ENCODE results near the gene DYNLT2.

The DYNLT2 gene, protein sequence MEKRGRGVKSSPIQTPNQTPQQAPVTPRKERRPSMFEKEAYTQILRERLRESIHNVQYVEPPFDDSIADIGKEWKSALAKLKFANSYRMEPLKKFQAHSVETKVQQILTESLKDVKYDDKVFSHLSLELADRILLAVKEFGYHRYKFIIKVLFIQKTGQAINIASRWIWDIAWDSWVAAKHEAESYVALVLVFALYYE

DNA sequence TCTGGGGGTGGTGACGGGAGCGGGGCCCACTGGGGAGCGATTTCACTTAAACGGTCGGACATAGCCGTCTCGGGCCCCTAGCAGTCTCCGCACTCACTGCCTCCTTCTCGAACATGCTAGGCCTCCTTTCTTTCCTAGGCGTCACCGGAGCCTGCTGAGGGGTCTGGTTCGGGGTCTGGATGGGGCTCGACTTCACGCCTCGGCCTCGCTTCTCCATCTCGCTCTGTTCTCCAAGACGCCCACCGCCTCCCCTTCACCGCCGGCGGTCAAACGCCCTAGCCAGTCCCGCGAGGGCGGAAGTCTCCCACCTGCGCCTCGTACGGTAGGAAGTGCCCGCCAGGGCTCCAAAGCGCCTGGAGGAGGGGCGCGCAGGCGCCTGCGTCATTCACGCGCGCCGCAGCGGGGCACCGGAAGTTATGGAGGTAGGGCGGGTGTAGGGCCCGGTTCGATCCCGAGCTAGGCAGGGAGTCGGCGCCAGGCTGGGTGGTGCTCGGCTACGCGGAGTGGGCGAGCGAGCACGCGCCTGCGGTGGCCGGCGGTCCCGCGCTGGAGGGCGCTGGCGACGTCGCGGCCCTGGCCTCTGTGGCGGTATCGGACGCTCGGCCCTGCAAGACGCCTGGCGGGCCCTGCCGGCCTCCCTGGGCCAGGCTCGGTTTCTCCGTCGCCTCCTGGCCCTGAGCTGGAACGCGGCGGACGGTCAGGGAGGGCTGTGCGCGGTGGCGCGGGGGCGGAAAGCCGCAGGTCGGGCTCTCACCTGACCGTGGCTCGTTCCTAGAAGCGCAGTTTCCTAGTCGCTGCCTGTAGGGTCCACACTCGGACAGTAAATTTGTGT, at the start of gene DYNLT2, which contains the start of gene ERMARD:
Gene DYNLT2, minus strand, starts transcription at position 331 of the 832 bp plus-strand sequence. Its CDS starts 114 bp downstream, at position 217.
Gene ERMARD, plus strand, starts transcription at position 381 of the 832 bp plus-strand sequence. Its CDS starts 36 bp downstream, at position 417.
- intact Hi-C loops (cut with DNase I), result loop anchor here (1.0 to 2.0 kb wide), 2 partner anchors 29 to 802 kb away; partner anchors contain the start of gene PSMB1
- DNase-seq, result peak; percentile 83 to 97 (median 94)

DNA sequence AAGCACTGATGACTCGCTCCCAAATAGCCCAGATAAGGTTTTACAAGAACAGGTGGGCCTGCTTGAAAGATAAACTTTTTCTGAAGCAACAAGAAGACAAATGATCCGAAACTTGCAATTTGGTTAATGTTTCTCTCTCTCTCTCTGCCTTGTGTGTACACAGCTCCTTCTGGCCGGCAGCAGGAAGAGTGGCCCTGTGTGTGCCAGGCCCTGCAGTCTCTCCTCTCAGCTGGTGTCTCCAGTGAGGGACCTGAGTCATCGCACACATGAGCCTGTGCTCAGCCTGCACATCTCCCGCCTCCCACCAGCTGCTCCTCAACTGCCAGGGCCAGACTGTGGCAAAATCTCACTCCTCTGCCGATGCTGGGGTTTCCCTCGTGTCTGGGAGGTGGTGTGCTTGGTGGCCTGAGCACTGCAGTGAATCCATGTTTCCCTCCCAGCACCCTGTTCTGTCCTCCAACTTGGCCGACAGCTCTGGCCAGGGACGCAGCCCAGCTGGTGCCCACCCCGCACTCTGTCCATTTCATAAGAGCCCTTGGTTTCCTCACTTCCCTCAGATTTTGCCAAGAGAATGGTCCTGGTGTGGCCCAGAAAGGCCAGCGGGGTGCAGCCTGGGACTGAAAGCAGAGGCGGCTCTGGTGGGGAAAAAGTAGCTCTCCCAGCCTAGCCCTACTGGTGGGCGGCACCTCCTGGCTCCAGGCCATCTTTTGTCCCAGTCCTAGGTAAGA, 49.5 kb upstream of the DYNLT2 start:
- DNase-seq, result peak in 40 of 42 donors; percentile 33 to 89 (median 60)

DNA sequence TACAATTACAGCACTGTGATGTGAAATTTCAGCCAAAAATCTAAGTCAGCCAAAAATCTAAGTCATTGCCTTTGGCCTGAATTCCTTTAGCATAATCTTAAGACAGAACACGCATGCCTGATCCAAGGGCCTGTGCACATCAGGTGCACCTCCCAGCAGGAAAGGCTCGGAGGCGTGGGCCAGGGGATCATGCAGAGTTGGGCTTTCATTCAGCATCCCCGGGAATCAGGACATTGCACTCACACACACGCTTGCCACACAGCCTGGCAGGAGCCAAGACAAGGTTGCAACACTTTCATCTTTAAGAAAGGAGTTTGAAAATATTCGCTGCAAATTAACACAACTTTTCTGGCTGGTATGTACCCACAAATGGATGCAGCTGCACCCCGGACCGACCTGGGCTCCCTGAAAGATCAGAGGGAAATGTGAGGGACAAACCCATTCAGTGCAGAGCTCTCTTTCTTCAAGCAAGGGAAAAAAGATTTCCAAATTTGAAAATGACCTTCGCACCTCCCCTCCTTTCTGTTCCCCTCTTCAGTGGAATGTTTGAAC, 48.8 kb upstream of the DYNLT2 start:
- peak in 2 of 42 donors; percentile 6 to 42 for DNase-seq
- intact Hi-C loops (cut with DNase I), result no loop called here

More for the DNA sequence above, 49.5 kb upstream of the DYNLT2 start:
- intact Hi-C loops (cut with DNase I), result no loop called here

DNA sequence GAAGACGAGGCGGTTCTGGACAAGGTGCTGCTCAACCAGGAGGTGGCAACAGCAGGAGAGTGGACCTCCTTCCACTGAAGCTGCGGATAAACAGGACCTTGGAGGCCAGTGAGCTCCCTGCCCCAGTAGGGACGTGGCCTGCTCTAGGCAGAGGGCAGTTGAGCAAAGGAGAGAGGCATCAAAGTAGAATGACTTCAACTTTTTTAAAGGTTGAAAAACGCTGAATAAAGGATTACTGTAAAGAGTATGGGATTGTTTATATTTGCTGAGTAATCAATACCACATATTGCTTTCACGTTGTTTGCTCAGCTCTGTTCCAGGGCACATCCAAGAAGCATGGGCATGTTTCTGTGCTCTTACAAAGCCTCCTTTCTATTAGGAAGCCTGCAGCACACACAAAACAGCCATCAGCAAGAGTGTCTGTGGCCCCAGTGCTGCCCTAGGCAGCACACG, 48.1 kb upstream of the DYNLT2 start:
- DNase-seq, result peak in 17 of 42 donors; percentile 20 to 66 (median 40)
- intact Hi-C loops (cut with DNase I), result no loop called here

DNA sequence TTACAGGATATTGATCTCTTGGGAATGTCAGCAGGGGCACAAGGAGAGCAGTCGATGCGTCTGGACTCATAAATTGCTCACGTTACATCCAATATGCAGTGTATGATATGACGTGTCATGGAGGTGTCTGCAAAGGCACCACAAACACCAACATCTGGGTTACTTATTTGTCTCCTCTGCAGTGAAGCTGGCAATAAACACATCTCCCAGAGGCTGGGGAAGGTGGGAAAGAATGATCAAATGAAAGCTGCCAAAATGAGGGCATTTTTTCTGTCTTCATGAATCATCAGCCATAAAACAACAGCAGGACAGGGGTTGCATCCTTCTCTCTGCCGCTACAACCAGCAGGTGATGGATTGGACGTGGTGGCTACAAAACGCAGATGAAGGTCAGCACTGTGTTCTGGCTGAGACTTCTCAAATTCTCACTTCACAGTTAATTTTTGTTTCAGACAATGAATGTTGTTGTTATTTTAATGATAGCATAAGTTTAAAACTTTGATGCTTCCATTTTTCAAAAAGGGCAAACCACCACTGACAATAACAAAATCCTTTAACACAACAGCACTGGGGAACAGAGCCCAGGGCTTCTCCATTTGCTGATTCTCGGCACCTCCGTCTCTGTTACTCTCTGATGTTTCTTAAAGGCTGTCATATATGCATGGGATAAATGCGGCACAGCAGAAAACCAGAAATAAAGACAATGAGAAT, 47.5 kb upstream of the DYNLT2 start:
- intact Hi-C loops (cut with DNase I), result no loop called here
- DNase-seq, result peak in 1 of 42 donors; percentile 13

DNA sequence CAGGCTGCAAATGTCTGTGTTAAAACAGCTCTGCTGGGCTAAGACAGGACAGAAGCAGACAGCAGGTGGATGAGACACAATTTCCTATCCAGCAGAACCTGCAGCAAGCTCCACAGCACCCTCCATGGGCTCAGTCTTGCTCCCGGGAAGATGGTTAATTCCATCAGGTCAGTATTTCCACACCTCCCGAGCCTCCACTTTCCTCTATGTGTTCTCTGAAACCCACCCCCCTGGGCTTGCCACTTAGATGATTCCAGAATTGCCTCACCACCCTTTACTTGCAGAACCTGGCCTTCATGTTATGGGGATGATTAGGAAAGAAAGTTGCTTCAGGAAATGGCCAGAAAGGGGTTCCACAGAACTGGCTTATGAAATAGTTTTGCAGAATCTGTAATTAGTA, 43.8 kb upstream of the DYNLT2 start:
- intact Hi-C loops (cut with DNase I), result no loop called here
- DNase-seq, result peak in 2 of 42 donors; percentile 25 to 39

DNA sequence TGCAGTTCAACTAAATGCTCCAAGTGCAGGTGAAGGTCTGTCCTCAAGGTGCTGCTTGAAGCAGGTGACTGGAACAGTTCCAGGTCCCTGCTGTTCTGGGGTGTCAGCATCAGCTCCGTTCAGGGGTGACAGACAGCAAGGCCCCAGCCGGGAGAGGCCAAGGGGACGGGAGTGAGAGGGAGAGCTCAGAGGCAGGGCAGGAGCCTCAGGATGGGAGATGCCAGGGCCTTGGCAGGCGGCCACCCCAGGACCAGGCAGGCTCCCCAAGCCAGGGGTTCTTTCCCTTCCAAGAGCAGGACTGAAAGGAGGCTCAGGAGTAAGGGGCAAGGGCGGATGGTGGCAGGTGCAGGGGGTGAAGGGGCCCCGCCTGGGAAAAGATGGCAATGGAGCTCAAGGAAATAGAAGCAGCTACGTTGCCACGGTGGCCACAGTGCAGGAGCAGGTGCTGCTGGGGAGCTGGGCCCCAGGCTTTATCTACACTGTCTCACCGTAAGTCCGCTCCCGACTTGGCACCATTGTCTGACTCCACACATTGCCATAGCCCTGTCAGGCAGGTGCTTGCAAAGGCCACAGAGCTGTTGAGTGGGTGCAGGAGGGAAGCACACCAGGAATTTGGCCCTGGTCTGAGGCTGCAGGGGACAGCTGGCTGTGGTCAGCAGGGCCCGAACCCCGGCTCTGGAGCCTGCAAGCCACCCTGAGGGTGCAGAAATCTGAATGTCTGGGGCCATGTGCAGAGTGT, 43.1 kb upstream of the DYNLT2 start:
- intact Hi-C loops (cut with DNase I), result no loop called here
- peak in 2 of 42 donors; percentile 33 to 37 for DNase-seq

DNA sequence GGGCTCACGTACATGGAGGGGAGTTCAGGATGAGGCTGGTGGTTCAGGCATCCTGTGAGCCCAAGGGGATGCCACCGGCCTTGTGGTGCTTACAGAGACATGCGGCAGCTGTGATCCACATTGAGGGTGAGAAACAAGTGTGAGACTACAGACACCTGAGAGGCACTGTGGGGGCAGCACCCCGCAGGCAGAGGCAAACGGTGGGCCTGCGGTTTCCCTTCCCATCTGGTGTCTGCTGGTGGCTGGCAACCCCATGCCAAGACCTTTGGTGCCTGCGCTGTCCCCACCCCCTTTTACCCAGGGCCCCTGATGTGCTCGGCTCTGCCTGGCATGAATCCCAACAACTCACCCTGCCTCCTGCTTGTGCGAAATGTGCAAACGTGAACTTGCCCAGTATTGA, 42.0 kb upstream of the DYNLT2 start:
- intact Hi-C loops (cut with DNase I), result no loop called here
- peak in 2 of 42 donors; percentile 30 for DNase-seq

DNA sequence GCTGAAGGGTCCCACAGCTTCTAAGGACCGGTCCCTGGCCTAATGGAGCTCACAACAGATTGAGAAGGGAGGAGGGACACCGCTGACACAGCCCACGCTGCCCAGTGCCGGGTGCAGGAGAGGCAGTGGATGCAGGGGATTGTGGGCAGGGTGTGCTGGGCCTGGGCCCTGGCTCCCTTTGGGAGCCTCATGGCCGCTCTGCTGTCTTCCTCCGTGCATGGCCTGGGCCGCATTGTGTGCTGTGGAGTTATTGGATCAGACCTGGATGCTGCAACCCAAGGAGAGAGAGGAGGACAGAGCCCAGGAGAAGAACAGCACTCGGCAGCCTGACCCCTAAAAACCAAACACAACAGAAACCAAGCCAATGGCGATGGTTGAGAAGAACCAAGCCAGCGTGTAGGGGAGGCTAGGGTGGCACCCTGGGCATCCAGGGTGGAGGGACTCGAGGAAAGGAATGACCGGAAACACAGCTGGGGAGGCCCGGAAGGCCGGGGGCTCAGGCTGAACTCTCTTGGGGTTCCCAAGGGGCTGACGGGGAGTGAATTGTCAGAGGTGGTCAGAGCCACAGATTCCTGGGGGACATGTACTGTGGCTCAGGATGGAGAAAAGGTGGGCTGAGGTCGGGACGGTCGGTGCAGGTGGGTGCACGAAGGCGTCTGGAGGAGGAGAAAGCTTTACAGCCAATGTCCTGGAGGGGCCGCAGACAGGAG, 41.1 kb upstream of the DYNLT2 start:
- intact Hi-C loops (cut with DNase I), result no loop called here

DNA sequence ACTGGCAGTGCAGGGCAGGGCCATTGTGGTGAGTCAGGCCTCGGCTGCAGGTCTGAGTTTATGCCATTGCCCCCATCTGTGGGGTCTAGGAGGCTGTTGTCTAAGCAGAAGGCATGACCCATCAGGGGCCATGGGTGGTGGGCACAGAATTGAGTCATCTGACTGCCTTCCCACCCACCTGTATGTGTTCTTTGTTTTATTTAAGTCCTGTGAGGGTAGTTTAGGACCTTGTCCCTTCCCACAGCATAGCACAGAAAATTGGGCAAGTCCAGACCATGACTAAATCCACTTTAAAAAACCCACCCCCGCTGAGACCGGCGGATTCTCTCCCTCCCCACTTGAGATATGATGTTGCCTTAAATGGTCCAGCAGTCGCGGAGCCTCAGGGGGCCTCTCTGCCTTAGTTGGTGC, 40.4 kb upstream of the DYNLT2 start:
- intact Hi-C loops (cut with DNase I), result no loop called here
- peak in 1 of 42 donors; percentile 31 for DNase-seq

More for the DNA sequence above, 41.1 kb upstream of the DYNLT2 start:
- DNase-seq, result peak in 2 of 42 donors; percentile 16 to 29

DNA sequence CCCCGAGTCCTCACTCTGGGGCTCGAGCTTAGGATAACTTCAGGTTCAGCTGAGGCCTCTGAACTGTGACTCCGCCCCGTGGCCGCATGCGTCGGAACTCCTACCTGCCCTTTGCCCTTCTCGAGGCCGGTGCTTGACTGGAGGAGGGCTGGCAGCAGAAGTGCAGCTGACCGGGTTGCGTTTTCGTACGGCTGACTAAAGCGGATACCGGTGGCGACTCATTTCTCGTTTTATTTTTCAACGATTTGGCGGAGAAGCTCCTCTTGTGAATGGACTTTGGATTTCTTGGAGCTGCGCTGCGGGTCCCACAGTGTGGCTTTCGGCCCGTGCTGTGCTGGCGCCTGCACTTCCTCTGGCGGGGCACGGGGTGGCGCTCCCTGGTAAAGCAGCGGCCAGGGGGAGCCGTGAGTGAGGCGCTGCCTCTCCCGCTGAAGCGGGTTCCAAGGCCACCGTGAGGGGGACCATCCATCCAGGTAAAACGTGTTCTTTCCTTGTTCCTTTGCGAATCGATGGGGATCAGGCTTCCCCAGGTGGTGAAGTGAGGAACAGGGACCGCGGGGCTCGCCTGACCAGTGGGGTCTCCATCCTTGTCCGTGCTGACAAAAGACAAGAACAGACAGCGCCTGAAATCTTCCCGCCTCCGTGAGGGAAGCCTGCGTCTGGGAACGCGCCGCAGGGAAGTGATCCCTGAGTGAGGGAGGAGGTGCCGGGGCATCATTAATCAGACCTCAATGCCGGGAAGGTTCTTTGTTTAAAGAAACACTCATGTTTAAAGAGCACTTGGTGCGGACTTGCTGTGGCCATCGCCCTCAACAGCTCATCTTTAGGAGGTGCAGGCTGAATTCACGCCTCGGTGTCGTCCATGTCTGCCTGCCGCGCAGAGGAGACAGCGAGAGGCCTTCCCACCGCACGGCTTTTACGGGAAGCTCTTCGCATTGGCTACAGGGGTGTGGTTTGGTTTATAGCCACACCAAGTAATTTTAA, 38.9 kb upstream of the DYNLT2 start:
- peak; percentile 47 to 93 (median 84) for DNase-seq
- intact Hi-C loops (cut with DNase I), result loop anchor here (5.0 kb wide), 1 partner anchor 742 kb away; no protein-coding TSS in a partner anchor

DNA sequence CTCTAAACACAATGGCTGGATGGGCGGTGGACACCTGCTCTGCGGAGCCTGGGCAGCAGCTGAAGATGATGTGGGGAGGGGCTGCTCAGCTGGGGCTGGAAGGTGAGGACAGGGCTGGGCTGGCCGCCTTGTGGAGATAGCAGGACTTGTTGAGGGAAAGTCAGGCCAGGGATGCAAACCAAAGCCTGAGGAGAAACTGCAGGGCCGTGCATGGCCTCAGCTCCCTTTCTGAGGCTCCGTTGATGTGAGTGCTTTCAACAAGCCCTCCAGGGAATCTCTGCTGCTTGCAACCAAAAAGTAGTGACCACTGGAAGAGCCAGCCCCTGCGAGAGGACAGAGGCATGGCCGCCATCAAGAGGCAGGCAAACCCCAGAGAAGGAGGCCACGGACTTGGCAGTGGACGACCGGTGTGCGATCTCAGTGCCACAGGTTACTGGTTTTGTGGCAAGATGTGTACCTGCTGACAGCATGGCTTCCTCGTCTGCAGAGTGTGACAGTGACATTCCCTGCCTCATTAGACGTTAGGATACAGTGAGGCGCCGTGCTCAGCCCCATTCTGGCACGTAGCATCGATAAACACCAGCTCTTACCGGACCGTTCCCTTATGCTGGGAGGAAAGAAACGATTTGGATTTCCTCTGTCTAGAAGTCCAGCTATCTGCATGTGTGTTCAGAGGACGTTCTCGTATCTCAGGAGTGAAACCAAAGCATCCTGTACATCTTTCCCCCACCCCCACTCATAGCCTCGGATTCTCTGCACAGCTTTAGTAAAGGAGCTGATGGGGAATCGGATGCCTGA, 38.0 kb upstream of the DYNLT2 start:
- peak in 2 of 42 donors; percentile 16 to 42 for DNase-seq

DNA sequence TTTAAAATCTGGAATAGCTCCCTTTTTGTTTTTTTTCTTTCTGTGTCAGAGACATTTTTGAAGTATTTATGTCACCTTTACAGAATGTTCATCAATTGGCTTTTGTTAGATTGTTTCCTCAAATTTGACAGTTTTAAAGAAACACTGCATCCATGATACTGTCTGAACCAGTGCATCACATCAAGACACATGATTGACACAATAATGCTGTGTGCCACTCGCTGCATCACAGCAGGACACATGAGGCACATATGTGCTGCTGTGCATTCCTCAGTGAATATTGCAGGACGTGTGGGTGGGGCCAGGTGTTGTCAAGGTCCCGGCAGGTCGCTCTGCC, 37.4 kb upstream of the DYNLT2 start:
- intact Hi-C loops (cut with DNase I), result loop anchor here (5.0 kb wide), 1 partner anchor 744 kb away; no protein-coding TSS in a partner anchor

More for the DNA sequence above, 38.0 kb upstream of the DYNLT2 start:
- intact Hi-C loops (cut with DNase I), result loop anchor here (5.0 kb wide), 1 partner anchor 743 kb away; no protein-coding TSS in a partner anchor

DNA sequence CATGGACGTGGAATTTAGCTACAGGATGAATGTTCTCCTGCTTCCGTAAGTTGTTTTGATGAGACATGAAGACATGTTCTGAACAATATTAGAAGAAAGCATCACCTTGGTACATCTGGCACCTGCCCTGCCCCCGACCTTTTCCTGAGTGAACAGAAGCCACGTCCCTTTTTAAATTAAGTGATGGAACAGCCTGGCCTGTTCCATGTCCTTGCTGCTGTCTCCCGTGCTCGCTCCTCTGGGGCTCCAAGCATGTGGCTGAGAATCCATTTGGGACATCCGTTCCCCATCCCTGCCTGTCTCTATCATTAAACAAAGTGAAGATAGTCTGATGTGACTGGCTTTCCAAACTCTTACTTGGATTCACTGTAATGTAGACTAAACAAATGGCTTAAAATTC, 36.4 kb upstream of the DYNLT2 start:
- intact Hi-C loops (cut with DNase I), result loop anchor here (5.0 kb wide), 1 partner anchor 745 kb away; no protein-coding TSS in a partner anchor
- DNase-seq, result peak in 1 of 42 donors; percentile 9

More for the DNA sequence above, 37.4 kb upstream of the DYNLT2 start:
- no peak for DNase-seq

DNA sequence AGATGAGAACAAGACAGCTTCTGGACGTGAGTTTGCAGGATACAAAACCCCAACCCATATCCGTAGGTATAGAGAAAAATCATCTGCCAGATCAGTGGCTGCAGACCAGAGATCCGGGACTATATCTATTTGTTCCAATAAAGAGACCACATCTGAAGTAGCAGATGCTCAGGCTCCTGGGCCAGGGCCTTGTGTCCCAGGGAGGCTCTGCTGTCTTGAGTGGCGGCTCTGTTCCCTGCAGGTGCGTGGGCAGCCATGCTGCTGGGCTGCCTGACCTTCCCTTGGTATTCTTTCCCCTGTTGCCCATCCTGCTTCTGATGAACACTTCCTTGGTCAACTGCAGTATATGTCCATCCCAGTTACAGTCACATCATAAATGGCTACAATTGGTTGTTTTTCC, 35.0 kb upstream of the DYNLT2 start:
- peak in 1 of 42 donors; percentile 7 for DNase-seq
- intact Hi-C loops (cut with DNase I), result loop anchor here (5.0 kb wide), 1 partner anchor 746 kb away; no protein-coding TSS in a partner anchor
